Activated CD8-positive, alpha-beta T cell treated with anti-CD3 and anti-CD28 coated beads for 36 hours (primary cell): ENCODE results near the gene PIGL. TPM values are rescaled to one million over a fixed set of nuclear protein-coding genes. Genes with fewer than 3 reads are reported as not detected.

Experiments
- ATAC-seq: fragments of 200-7000 bp; cut with Tn5 transposase; one replicate; pipeline ENCODE4 v1.10.0; 2021; ENCODE audit warnings: mild to moderate bottlenecking, moderate library complexity
- CTCF ChIA-PET: fragments of 350-600 bp; sonication (Branson Sonifier 250); formaldehyde crosslinking; loops from one replicate; lab custom pipeline; 2021; ENCODE audit warnings: antibody characterized with exemption; lab: Charles Lee
- POLR2A ChIA-PET: fragments of 350-600 bp; sonication (Branson Sonifier 250); formaldehyde crosslinking; loops from one replicate; lab custom pipeline; 2021; ENCODE audit warnings: antibody characterized with exemption; lab: Charles Lee
- DNase-seq: peaks from one replicate; pipeline ENCODE4 v3.0.0-alpha.2; 2020
- H3K27ac Mint-ChIP-seq: one replicate; pipeline ENCODE4 v1.8.0; 2021; ENCODE audit warnings: mild to moderate bottlenecking, mixed read lengths
- H3K27me3 Mint-ChIP-seq: one replicate; pipeline ENCODE4 v1.8.0; 2021; ENCODE audit warnings: mixed read lengths
- H3K36me3 Mint-ChIP-seq: one replicate; pipeline ENCODE4 v1.8.0; 2021; ENCODE audit warnings: low read depth, mixed read lengths
- H3K4me1 Mint-ChIP-seq: one replicate; pipeline ENCODE4 v1.8.0; 2021; ENCODE audit warnings: low read depth, mixed read lengths
- H3K4me3 Mint-ChIP-seq: one replicate; pipeline ENCODE4 v1.8.0; 2021; ENCODE audit warnings: mild to moderate bottlenecking, moderate library complexity, mixed read lengths
- H3K9me3 Mint-ChIP-seq: one replicate; pipeline ENCODE4 v1.8.0; 2021; ENCODE audit warnings: mixed read lengths
- intact Hi-C: fragments of 100-400 bp; cut with micrococcal nuclease; formaldehyde crosslinking; loops from one replicate; pipeline ENCODE4 v1.10.0; 2022
- total RNA-seq, 2 experiments: library from RNA; stranded (reverse); gene quantifications; one replicate each; pipeline ENCODE4 v1.2.3, GENCODE V29; 2021
- TF ChIP-seq, protein P1 (sequence below): fragments of 200-600 bp; IDR thresholded peaks from one replicate; pipeline ENCODE4 v1.8.0; 2022; ENCODE audit warnings: antibody characterized with exemption, mild to moderate bottlenecking

The PIGL gene
- total RNA-seq, 2 experiments from 2014 or later = 45.0 to 48.6 TPM

DNA sequence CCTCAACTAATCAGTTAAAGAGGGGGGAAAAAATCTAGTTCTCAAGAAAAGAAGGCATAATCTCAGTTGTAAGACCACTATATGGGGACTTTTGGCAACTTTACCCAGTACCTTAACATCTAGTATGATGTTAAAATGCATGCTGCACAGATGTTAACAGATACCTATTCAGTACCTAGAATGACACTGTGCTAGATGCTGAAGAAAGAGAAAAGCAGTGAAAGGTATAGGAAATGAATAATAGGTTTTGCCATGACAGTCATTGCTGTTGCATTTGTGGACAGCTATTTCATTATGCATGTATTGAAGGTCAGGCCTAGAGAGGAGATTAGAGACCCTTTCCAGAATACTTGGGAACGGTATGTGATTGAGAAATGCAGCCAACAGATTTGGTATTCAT is 34.5 kb downstream of the PIGL start:
- Mint-ChIP-seq H3K27me3 (no peaks in the 10 kb centered on the region), H3K27ac (no peak overlapping the region), H3K36me3 (peaks cover 26% of the 10 kb centered on the region), H3K4me1 (peaks cover 27% of the 10 kb centered on the region), H3K4me3 (no peak overlapping the region), H3K9me3 (no peaks in the 10 kb centered on the region)
- DNase-seq (no peak), ATAC-seq (no peak)
- TF ChIP-seq, protein P1, sequence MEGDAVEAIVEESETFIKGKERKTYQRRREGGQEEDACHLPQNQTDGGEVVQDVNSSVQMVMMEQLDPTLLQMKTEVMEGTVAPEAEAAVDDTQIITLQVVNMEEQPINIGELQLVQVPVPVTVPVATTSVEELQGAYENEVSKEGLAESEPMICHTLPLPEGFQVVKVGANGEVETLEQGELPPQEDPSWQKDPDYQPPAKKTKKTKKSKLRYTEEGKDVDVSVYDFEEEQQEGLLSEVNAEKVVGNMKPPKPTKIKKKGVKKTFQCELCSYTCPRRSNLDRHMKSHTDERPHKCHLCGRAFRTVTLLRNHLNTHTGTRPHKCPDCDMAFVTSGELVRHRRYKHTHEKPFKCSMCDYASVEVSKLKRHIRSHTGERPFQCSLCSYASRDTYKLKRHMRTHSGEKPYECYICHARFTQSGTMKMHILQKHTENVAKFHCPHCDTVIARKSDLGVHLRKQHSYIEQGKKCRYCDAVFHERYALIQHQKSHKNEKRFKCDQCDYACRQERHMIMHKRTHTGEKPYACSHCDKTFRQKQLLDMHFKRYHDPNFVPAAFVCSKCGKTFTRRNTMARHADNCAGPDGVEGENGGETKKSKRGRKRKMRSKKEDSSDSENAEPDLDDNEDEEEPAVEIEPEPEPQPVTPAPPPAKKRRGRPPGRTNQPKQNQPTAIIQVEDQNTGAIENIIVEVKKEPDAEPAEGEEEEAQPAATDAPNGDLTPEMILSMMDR = no peak
- intact Hi-C loops = no loop called here
- POLR2A ChIA-PET = interaction anchor here (1.1 kb wide), 1 partner anchor 14 kb away, joined by 6 read pairs; no protein-coding TSS in a partner anchor
- CTCF ChIA-PET = interaction anchor here (0.8 kb wide), 1 partner anchor 9 kb away, joined by 3 read pairs; no protein-coding TSS in a partner anchor

DNA sequence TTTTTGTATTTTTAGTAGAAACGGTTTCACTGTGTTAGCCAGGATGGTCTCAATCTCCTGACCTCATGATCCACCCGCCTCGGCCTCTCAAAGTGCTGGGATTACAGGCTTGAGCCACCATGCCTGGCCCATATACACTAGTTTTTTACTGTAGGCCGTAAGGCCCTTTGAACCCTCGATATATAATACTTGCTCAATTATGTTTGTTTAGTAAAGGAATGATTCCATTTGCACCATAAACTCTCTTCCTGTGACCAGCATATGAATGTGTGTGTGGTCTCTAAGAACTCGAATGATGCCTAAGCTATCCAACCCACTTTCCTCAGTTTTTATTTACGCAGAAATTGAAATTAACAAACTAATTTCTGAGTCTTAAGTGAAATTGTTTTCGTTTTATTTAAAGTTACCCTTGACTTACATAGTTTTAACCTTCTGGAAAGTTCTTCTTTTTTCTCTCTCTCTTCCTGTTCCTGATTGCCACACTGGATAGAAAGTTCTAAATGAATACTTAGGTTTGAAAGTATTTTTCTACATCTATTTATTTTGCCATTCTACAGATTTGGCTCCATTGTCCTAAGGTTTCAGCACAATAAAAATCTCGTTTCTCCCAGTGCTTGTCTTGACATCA is 37.9 kb downstream of the PIGL start:
- ChIA-PET CTCF (interaction anchor here (1.2 kb wide), 1 partner anchor 267 kb away, joined by 3 read pairs; no protein-coding TSS in a partner anchor), POLR2A (no interaction called here)
- TF ChIP-seq, protein P1 = no peak
- intact Hi-C loops = no loop called here
- no peak for DNase-seq
- Mint-ChIP-seq H3K27me3 (no peaks in the 10 kb centered on the region), H3K9me3 (no peaks in the 10 kb centered on the region), H3K4me3 (no peak overlapping the region), H3K36me3 (peaks cover 22% of the 10 kb centered on the region), H3K27ac (no peak overlapping the region), H3K4me1 (peaks cover 18% of the 10 kb centered on the region)
- no peak for ATAC-seq

DNA sequence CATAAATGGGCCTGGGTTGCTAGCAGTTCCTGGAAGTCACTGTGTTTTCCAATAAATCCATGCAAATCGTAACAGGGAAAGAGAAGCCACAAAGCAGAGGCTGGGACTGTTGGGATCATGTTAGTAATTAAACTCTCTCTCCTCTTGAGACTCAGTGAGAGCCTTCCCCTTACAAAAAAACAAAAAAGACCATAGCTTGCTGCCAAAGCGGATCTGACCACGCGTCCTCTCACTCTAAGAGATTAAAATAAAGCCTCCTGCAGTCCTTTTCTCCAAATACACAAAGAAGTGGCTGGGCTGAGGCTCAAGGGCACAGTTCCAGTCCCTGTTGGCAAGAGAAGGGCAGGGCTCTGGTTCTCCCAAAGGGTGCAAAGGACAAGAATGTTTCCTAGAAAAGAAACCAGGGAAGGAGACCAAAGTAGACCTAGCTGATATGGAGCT is 38.5 kb downstream of the PIGL start:
- POLR2A ChIA-PET = no interaction called here
- peak overlapping the region; percentile 1 for H3K27ac Mint-ChIP-seq

DNA sequence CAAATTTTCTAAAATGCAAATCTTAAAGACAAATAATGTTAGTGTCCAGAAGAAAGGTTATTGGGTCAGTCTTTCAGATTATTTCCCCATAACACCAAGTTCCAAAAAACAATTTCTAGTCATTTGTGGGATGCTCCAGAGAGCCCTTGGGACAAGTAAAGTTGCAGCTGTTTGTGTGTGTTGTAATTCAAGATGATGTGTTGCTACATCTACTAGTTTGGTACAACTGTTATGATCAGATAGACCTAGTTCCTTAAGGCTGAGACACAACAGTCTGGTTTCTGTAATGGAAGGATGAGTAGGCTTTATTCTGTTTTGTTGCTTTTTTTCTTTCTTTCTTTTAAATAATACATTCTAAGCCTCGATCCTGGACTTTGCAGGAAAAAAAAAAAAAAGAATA is 41.9 kb downstream of the PIGL start:
- intact Hi-C loops = no loop called here
- H3K4me3 Mint-ChIP-seq = no peak overlapping the region
- no peaks in the 10 kb centered on the region for H3K9me3 Mint-ChIP-seq
- no peak overlapping the region for H3K27ac Mint-ChIP-seq
- ChIA-PET POLR2A (no interaction called here), CTCF (interaction anchor here (1.2 kb wide), 1 partner anchor 46 kb away, joined by 3 read pairs; no protein-coding TSS in a partner anchor)
- peaks cover 23% of the 10 kb centered on the region for H3K36me3 Mint-ChIP-seq
- DNase-seq (no peak), ATAC-seq (no peak)
- no peaks in the 10 kb centered on the region for H3K27me3 Mint-ChIP-seq
- H3K4me1 Mint-ChIP-seq = peaks cover 7% of the 10 kb centered on the region
- TF ChIP-seq, protein P1 = no peak

More for the DNA sequence above, 38.5 kb downstream of the PIGL start:
- Mint-ChIP-seq H3K36me3 (peaks cover 26% of the 10 kb centered on the region), H3K4me1 (peaks cover 14% of the 10 kb centered on the region), H3K4me3 (no peak overlapping the region), H3K9me3 (no peaks in the 10 kb centered on the region), H3K27me3 (no peaks in the 10 kb centered on the region)
- ATAC-seq (no peak), DNase-seq (no peak)
- TF ChIP-seq, protein P1 = no peak
- intact Hi-C loops = no loop called here
- CTCF ChIA-PET = interaction anchor here (1.2 kb wide), 1 partner anchor 266 kb away, joined by 3 read pairs; no protein-coding TSS in a partner anchor

DNA sequence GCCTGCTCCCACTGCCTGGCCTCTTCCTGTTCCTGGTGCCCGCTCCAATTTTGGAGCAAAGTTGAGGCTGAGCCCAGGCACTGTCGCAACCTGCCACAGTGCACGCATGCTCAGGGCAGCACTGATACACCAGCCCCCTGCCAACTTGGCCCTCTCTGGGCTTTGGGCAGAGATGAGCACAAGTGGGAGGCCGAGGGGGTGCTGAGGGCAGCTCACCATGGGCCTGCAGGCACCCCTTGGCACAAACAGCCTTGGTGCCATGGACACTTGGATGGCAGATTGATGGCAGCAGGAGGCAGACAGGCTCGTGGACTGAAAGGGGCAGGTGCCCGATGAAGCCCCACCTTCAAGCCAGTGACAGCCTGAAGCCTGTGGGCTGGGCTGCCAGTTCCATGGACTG is 42.9 kb downstream of the PIGL start:
- ATAC-seq (no peak), DNase-seq (no peak)
- no peak overlapping the region for H3K27ac Mint-ChIP-seq
- peaks cover 22% of the 10 kb centered on the region for H3K36me3 Mint-ChIP-seq
- TF ChIP-seq, protein P1 = no peak
- no peaks in the 10 kb centered on the region for H3K9me3 Mint-ChIP-seq
- intact Hi-C loops = no loop called here
- no peak overlapping the region for H3K4me3 Mint-ChIP-seq
- POLR2A ChIA-PET = no interaction called here
- H3K27me3 Mint-ChIP-seq = no peaks in the 10 kb centered on the region
- peaks cover 7% of the 10 kb centered on the region for H3K4me1 Mint-ChIP-seq
- CTCF ChIA-PET = no interaction called here
